Caco-2 (cell line): ENCODE data around the gene CLEC17A. TPM values are rescaled to one million over a fixed set of nuclear protein-coding genes. Genes with fewer than 3 reads are reported as not detected.

Source experiments
- Bru-seq: library from RNA; stranded (reverse); fragments of 400-500 nt; gene quantifications from one replicate; lab custom pipeline; 2021; lab: Mats Ljungman, UMichigan
- BruChase-seq, 2 experiments: library from RNA; stranded (reverse); fragments of 400-500 nt; gene quantifications; one replicate each; lab custom pipeline; 2021; lab: Mats Ljungman, UMichigan
- BruUV-seq: library from RNA; stranded (reverse); fragments of 400-500 nt; replicated peaks from 2 replicates; lab custom pipeline; 2021; lab: Mats Ljungman, UMichigan
- CTCF ChIA-PET: fragments of 300-600 bp; sonication (Branson Sonifier 250); formaldehyde crosslinking; loops from one replicate; lab custom pipeline; 2022; ENCODE audit warnings: antibody characterized with exemption; lab: Charles Lee
- POLR2A ChIA-PET: fragments of 300-600 bp; sonication (Branson Sonifier 250); formaldehyde crosslinking; loops from one replicate; lab custom pipeline; 2022; ENCODE audit warnings: antibody characterized with exemption; lab: Charles Lee
- DNase-seq, 2 experiments: peaks; one replicate each; pipeline versions ENCODE4 v3.0.0 to v3.0.0-alpha.2; 2020 to 2022
- H3K27me3 ChIP-seq: replicated peaks from 2 replicates; pipeline ENCODE4 v1.6.0; 2011; ENCODE audit warnings: low read length; ENCODE audit not compliant: control insufficient read depth, insufficient read depth
- H3K36me3 ChIP-seq: 2 replicates; pipeline ENCODE4 v1.5.1; 2011; ENCODE audit warnings: low read length; ENCODE audit not compliant: control insufficient read depth, insufficient read depth
- H3K4me1 ChIP-seq: fragments of 250-450 bp; sonication (Bioruptor Pico); 2 replicates; pipeline ENCODE4 v1.5.1; 2020; ENCODE audit warnings: mild to moderate bottlenecking
- H3K4me3 ChIP-seq: 2 replicates; pipeline ENCODE4 v1.5.1; 2011; ENCODE audit warnings: low read depth, mild to moderate bottlenecking, control low read depth, low read length
- H3K9me3 ChIP-seq: fragments of 250-450 bp; sonication (Bioruptor Pico); 2 replicates; pipeline ENCODE4 v1.5.1; 2020; ENCODE audit warnings: mild to moderate bottlenecking, moderate library complexity
- H3K27ac Mint-ChIP-seq: one replicate; pipeline ENCODE4 v1.8.0; 2022; ENCODE audit warnings: mixed read lengths; ENCODE audit not compliant: unreplicated experiment
- H3K27me3 Mint-ChIP-seq: one replicate; pipeline ENCODE4 v1.8.0; 2022; ENCODE audit warnings: mixed read lengths; ENCODE audit not compliant: insufficient read depth, unreplicated experiment
- H3K36me3 Mint-ChIP-seq: one replicate; pipeline ENCODE4 v1.8.0; 2022; ENCODE audit warnings: mild to moderate bottlenecking, mixed read lengths; ENCODE audit not compliant: insufficient read depth, unreplicated experiment
- H3K4me1 Mint-ChIP-seq: one replicate; pipeline ENCODE4 v1.8.0; 2022; ENCODE audit warnings: low read depth, mixed read lengths; ENCODE audit not compliant: unreplicated experiment
- H3K4me3 Mint-ChIP-seq: one replicate; pipeline ENCODE4 v1.8.0; 2022; ENCODE audit warnings: mild to moderate bottlenecking, moderate library complexity, mixed read lengths; ENCODE audit not compliant: unreplicated experiment
- H3K9me3 Mint-ChIP-seq: one replicate; pipeline ENCODE4 v1.8.0; 2022; ENCODE audit warnings: mixed read lengths; ENCODE audit not compliant: unreplicated experiment
- intact Hi-C: fragments of 100-400 bp; cut with micrococcal nuclease; formaldehyde crosslinking; loops from one replicate; pipeline ENCODE4 v1.10.0; 2022; ENCODE audit not compliant: unreplicated experiment
- long read RNA-seq: library from polyadenylated mRNA; stranded (forward); transcript quantifications from one replicate; pipeline ENCODE4 v2.0.0, GENCODE V29; 2022
- total RNA-seq: library from RNA; stranded (reverse); gene quantifications from 2 replicates; pipeline ENCODE4 v1.2.3, GENCODE V29; 2022
- TF ChIP-seq, protein P1 (sequence below), 2 experiments: fragments of 200-600 bp in 1 of 2; IDR thresholded peaks; 1 replicate in 1 of 2; 2 replicates in 1 of 2; pipeline versions ENCODE4 v1.5.1 to v1.8.0; 2011 to 2022; ENCODE audit warnings: antibody characterized with exemption in 1 of 2, control low read depth in 1 of 2, inconsistent platforms in 1 of 2, low read depth in 1 of 2, low read length in 1 of 2, mild to moderate bottlenecking in 1 of 2, moderate library complexity in 1 of 2; ENCODE audit not compliant: insufficient read depth in 1 of 2, severe bottlenecking in 1 of 2, unreplicated experiment in 1 of 2

Gene CLEC17A, protein sequence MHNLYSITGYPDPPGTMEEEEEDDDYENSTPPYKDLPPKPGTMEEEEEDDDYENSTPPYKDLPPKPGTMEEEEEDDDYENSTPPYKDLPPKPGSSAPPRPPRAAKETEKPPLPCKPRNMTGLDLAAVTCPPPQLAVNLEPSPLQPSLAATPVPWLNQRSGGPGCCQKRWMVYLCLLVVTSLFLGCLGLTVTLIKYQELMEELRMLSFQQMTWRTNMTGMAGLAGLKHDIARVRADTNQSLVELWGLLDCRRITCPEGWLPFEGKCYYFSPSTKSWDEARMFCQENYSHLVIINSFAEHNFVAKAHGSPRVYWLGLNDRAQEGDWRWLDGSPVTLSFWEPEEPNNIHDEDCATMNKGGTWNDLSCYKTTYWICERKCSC
- total RNA-seq (not detected in 2 replicates), Bru-seq, nascent RNA (percentile 3 among the genes with signal in this experiment), BruChase-seq, experiment 1, labeled RNA remaining after a 2-hour chase (percentile 3 among the genes with signal in this experiment), BruChase-seq, experiment 2, labeled RNA remaining after a 6-hour chase (percentile 8 among the genes with signal in this experiment)
- long read RNA-seq = 0 reads

DNA sequence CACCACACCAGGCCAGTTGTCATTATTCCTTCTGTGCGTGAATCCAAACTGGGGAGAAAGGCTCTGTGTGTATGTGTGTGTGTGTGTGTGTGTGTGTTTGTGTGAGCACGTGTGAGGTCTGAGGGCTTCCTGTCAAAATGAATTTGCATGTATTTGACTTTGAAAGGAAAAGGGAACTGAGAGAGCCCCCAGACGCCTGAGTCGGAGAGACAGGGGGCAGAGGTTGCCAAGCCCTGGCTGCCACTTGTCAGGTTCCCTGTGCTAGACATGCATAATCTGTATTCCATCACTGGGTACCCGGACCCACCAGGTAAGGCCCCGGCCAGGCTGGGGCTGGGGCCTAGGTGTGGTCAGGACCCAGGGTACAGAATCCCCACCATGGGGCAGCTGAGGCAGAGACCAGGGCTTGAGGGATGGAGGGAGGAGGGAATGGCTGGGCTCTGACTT is at the start of gene CLEC17A:
Gene CLEC17A, plus strand, starts transcription at position 191 of the 447 bp plus-strand sequence. Its CDS starts 77 bp downstream, at position 268.
- ChIA-PET POLR2A (no interaction called here), CTCF (no interaction called here)
- no peaks in the 10 kb centered on the region for H3K36me3 Mint-ChIP-seq
- H3K4me1 Mint-ChIP-seq = no peaks in the 10 kb centered on the region
- Histone ChIP-seq H3K9me3 (no peaks in the 10 kb centered on the region), H3K4me3 (no peak within 1 kb of the TSS), H3K36me3 (no peaks in the 10 kb centered on the region), H3K27me3 (no peaks in the 10 kb centered on the region), H3K4me1 (no peaks in the 10 kb centered on the region)
- no TSS peak for BruUV-seq
- intact Hi-C loops = no loop called here
- TF ChIP-seq, protein P1, sequence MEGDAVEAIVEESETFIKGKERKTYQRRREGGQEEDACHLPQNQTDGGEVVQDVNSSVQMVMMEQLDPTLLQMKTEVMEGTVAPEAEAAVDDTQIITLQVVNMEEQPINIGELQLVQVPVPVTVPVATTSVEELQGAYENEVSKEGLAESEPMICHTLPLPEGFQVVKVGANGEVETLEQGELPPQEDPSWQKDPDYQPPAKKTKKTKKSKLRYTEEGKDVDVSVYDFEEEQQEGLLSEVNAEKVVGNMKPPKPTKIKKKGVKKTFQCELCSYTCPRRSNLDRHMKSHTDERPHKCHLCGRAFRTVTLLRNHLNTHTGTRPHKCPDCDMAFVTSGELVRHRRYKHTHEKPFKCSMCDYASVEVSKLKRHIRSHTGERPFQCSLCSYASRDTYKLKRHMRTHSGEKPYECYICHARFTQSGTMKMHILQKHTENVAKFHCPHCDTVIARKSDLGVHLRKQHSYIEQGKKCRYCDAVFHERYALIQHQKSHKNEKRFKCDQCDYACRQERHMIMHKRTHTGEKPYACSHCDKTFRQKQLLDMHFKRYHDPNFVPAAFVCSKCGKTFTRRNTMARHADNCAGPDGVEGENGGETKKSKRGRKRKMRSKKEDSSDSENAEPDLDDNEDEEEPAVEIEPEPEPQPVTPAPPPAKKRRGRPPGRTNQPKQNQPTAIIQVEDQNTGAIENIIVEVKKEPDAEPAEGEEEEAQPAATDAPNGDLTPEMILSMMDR (IDR thresholded peaks at IDR 0.05; ENCODE audit: insufficient read depth in 1 of 2, low read depth in 1 of 2, low read length in 1 of 2, severe bottlenecking in 1 of 2, unreplicated experiment in 1 of 2) = no peak
- H3K9me3 Mint-ChIP-seq = no peaks in the 10 kb centered on the region
- H3K27ac Mint-ChIP-seq = no peak within 1 kb of the TSS
- DNase-seq = no peak
- peaks cover 3% of the 10 kb centered on the region for H3K27me3 Mint-ChIP-seq
- no peak within 1 kb of the TSS for H3K4me3 Mint-ChIP-seq

DNA sequence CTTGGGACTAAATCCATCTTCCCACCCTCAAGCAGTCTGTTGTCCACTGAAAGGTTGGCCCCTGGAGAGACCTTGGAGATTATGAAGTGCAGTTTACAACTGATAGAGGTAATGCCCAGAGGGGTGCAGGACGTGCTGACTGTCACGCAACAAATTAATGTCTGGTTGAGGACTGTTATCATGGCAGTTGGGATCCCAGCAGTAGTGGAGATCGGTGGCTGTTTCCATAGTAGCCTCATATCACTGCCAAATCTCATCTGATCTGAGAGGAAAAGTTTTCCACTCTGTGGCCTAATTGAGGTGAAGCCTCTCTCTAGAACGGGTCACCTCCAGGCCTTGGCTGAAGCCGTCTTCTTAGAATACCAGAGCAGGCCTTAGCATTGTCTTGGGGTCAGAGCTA is 49.4 kb upstream of the CLEC17A start:
- intact Hi-C loops = no loop called here
- CTCF ChIA-PET = no interaction called here
- Mint-ChIP-seq H3K27me3 (no peaks in the 10 kb centered on the region), H3K4me3 (no peak overlapping the region), H3K36me3 (peaks cover 52% of the 10 kb centered on the region), H3K27ac (no peak overlapping the region), H3K9me3 (no peaks in the 10 kb centered on the region), H3K4me1 (no peaks in the 10 kb centered on the region)
- Histone ChIP-seq H3K9me3 (no peaks in the 10 kb centered on the region), H3K4me1 (peaks cover 20% of the 10 kb centered on the region), H3K4me3 (no peak overlapping the region), H3K36me3 (no peaks in the 10 kb centered on the region; the same call in none of the 2 replicates), H3K27me3 (no peaks in the 10 kb centered on the region)
- no TSS peak for BruUV-seq
- TF ChIP-seq, protein P1 (IDR thresholded peaks at IDR 0.05; ENCODE audit: insufficient read depth in 1 of 2, low read depth in 1 of 2, low read length in 1 of 2, severe bottlenecking in 1 of 2, unreplicated experiment in 1 of 2) = no peak
- POLR2A ChIA-PET = no interaction called here
- no peak for DNase-seq

DNA sequence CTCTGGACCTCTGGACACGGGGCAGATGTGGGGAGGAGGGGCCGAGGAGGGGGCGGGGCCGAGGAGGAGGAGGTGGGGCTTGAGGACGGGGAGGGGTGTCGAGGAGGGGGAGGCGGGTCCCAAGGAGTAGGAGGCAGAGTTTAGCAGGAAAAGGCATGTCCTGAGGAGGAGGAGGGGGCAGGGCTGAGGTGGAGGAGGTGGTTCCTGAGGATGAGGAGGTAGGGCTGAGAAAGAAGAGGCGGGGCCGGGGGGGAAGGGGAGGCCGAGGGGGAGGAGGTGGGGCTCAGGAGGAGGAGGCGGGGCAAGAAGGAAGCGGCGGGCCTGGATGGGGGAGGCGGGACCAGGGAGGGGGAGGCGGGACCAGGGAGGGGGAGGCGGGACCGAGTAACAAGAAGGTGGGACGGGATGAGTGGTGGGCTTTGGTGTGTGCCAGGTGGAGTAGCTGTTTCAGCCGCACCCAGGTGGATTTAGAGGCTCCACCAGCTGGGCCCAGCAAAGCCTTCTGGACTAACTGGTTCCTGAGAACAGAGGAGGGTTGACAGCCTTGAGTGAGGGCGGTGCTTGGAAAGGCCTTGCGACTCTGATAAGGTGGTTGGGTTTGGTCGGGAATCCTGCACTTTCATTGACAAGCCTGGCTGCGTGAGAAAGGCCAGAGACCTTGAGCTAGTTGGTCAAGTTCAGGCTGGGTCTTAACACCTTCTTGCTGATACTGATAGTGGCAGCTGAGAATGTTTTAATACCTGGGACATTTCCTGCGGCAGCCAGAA is 45.8 kb upstream of the CLEC17A start:
- POLR2A ChIA-PET = interaction anchor here (0.7 to 2.0 kb wide), 3 partner anchors 19 to 538 kb away, joined by 3 to 11 read pairs (median 7); partner anchors contain the start of genes DNAJB1 and ZNF333
- no peaks in the 10 kb centered on the region; the same call in none of the 2 replicates for H3K36me3 ChIP-seq
- no peaks in the 10 kb centered on the region for H3K27me3 Mint-ChIP-seq
- peaks cover 44% of the 10 kb centered on the region for H3K36me3 Mint-ChIP-seq
- DNase-seq = peak; percentile 89 to 96
- H3K9me3 Mint-ChIP-seq = no peaks in the 10 kb centered on the region
- H3K4me1 ChIP-seq = peaks cover 10% of the 10 kb centered on the region
- no peaks in the 10 kb centered on the region for H3K9me3 ChIP-seq
- H3K27me3 ChIP-seq = no peaks in the 10 kb centered on the region
- TF ChIP-seq, protein P1 (IDR thresholded peaks at IDR 0.05; ENCODE audit: insufficient read depth in 1 of 2, low read depth in 1 of 2, low read length in 1 of 2, severe bottlenecking in 1 of 2, unreplicated experiment in 1 of 2) = no peak
- no peaks in the 10 kb centered on the region for H3K4me1 Mint-ChIP-seq
- CTCF ChIA-PET = interaction anchor here (0.6 to 1.1 kb wide), 4 partner anchors 13 to 19 kb away, joined by 3 to 4 read pairs (median 3); partner anchors contain the start of gene DNAJB1
- peak overlapping the region; percentile 64 for H3K4me3 Mint-ChIP-seq
- peak overlapping the region; percentile 70 for H3K27ac Mint-ChIP-seq
- intact Hi-C loops = loop anchor here (1.0 to 2.0 kb wide), 2 partner anchors 8 to 14 kb away; partner anchors contain the start of gene TECR
- BruUV-seq = no TSS peak
- H3K4me3 ChIP-seq = no peak overlapping the region
